GM11168 (cell line): ENCODE data around the gene EFS.

ENCODE experiments used
- in situ Hi-C: fragments of 300-500 bp; cut with MboI; formaldehyde crosslinking; loops from one replicate; pipeline ENCODE4 v1.12.0; 2022; ENCODE audit warnings: low sequenced_read_pairs; ENCODE audit not compliant: unreplicated experiment

The EFS gene

GRCh38 chr14:23380197-23380914, 15.4 kb upstream of the EFS start:
- in situ Hi-C loops: no loop called here

GRCh38 chr14:23379366-23380196, 14.6 kb upstream of the EFS start:
- in situ Hi-C loops: no loop called here

GRCh38 chr14:23378612-23379220, 13.7 kb upstream of the EFS start:
- in situ Hi-C loops: no loop called here

- in situ Hi-C loops: no loop called here
Measured at GRCh38 chr14:23377573-23378563, 12.9 kb upstream of the EFS start.

- in situ Hi-C loops: no loop called here
Measured at GRCh38 chr14:23377198-23377550, 12.2 kb upstream of the EFS start.

- in situ Hi-C loops: no loop called here
Measured at GRCh38 chr14:23376482-23377197, 11.7 kb upstream of the EFS start, which contains the start of gene CMTM5. Gene CMTM5 (plus strand): TSS chr14:23377046. CDS start chr14:23377252, 206 bp downstream.

GRCh38 chr14:23375527-23376251, 10.7 kb upstream of the EFS start:
- in situ Hi-C loops: no loop called here

GRCh38 chr14:23373041-23373440, 8.1 kb upstream of the EFS start:
- in situ Hi-C loops: no loop called here

GRCh38 chr14:23372509-23372908, 7.5 kb upstream of the EFS start, which contains the start of gene IL25:
Gene IL25 (plus strand): TSS chr14:23372809.
- in situ Hi-C loops: no loop called here

GRCh38 chr14:23371865-23372264, 6.9 kb upstream of the EFS start:
- in situ Hi-C loops: no loop called here

GRCh38 chr14:23370221-23370620, 5.2 kb upstream of the EFS start:
- in situ Hi-C loops: no loop called here

- in situ Hi-C loops: no loop called here
Measured at GRCh38 chr14:23366426-23366921, 1.5 kb upstream of the EFS start.

- in situ Hi-C loops: no loop called here
Measured at GRCh38 chr14:23365732-23366425, 907 bp upstream of the EFS start.

- in situ Hi-C loops: no loop called here
Measured at GRCh38 chr14:23364164-23365035, 572 bp downstream of the EFS start.

GRCh38 chr14:23362200-23362599, 2.8 kb downstream of the EFS start:
- in situ Hi-C loops: no loop called here

- in situ Hi-C loops: no loop called here
Measured at GRCh38 chr14:23361763-23362162, 3.2 kb downstream of the EFS start.

- in situ Hi-C loops: no loop called here
Measured at GRCh38 chr14:23361320-23361719, 3.7 kb downstream of the EFS start.
